Spleen (tissue), 7 donors: ENCODE results near the gene TMEM106C.

Source experiments
- POLR2A ChIP-seq, 3 donors: fragments of 450-650 bp; IDR thresholded peaks; one replicate each; pipeline ENCODE4 v1.5.1; 2017; ENCODE audit warnings: antibody characterized with exemption in 3 of 3, mild to moderate bottlenecking in 1 of 3
- POLR2AphosphoS5 ChIP-seq, 3 donors: sonication (generic); formaldehyde crosslinking; IDR thresholded peaks; one replicate each; pipeline ENCODE4 v1.5.1; 2017; ENCODE audit warnings: antibody characterized with exemption in 3 of 3
- TF ChIP-seq, protein P1 (sequence below), 11 experiments: fragments of 200-600 bp in 7 of 11; fragments of 450-650 bp in 4 of 11; sonication (generic) in 4 of 11; IDR thresholded peaks in 8 of 11; conservative IDR thresholded peaks in 3 of 11; 1 replicate in 7 of 11; 2 replicates in 4 of 11; pipeline versions ENCODE4 v1.4.0 to v1.8.0; 2016 to 2021; ENCODE audit warnings: antibody characterized with exemption in 11 of 11, inconsistent platforms in 4 of 11, mild to moderate bottlenecking in 1 of 11
- donor health status: DM: no; HTN: no; CAD: no; lungs with moderate emphysema.
- donor health status: DM: no; HTN: no; CAD: no.
- donor health status: DM: no; HTN: no; CAD: no.

DNA sequence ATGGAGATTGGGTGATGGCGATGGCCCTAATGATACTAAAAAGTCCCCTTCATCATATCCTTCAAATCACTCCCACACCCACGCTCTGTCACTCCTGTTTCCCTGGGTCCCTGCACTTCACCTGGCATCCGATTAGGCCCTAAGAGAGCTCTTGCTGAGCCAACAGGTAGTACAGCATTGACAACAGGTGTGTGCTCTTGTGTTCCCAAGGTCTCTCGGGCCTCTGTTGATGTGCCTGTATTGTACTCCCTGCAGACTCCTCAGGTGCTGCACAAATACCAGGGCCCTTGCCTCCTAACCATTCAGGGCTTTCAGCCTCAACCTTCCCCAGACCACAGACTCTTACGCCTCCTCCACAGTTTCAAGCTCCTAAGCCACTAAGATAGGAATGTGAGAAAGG is 32.8 kb upstream of the TMEM106C start:
- TF ChIP-seq POLR2A (IDR thresholded peaks at IDR 0.05) (no peak), POLR2AphosphoS5 (IDR thresholded peaks at IDR 0.05) (no peak)
- TF ChIP-seq, protein P1, sequence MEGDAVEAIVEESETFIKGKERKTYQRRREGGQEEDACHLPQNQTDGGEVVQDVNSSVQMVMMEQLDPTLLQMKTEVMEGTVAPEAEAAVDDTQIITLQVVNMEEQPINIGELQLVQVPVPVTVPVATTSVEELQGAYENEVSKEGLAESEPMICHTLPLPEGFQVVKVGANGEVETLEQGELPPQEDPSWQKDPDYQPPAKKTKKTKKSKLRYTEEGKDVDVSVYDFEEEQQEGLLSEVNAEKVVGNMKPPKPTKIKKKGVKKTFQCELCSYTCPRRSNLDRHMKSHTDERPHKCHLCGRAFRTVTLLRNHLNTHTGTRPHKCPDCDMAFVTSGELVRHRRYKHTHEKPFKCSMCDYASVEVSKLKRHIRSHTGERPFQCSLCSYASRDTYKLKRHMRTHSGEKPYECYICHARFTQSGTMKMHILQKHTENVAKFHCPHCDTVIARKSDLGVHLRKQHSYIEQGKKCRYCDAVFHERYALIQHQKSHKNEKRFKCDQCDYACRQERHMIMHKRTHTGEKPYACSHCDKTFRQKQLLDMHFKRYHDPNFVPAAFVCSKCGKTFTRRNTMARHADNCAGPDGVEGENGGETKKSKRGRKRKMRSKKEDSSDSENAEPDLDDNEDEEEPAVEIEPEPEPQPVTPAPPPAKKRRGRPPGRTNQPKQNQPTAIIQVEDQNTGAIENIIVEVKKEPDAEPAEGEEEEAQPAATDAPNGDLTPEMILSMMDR (IDR thresholded peaks at IDR 0.05 in 8 of 11, conservative IDR thresholded peaks at IDR 0.05 in 3 of 11) = no peak
